Cardiac muscle cell (in vitro differentiated cells and primary cell): ENCODE measurements around the gene LTC4S. TPM values are rescaled to one million over a fixed set of nuclear protein-coding genes. Genes with fewer than 3 reads are reported as not detected.

Source experiments
- DNase-seq, 2 donors: peaks; one replicate each; pipeline versions ENCODE4 v3.0.0 to v3.0.0-alpha.2; 2010 to 2017; ENCODE audit warnings: low read depth in 1 of 2, low spot score in 1 of 2
- H3K27ac ChIP-seq: fragments of 200-600 bp; sonication (generic); 2 replicates; pipeline ENCODE4 v1.5.1; 2016
- H3K27me3 ChIP-seq: fragments of 200-600 bp; sonication (generic); 2 replicates; pipeline ENCODE4 v1.6.0; 2016; ENCODE audit warnings: control low read depth
- H3K36me3 ChIP-seq: fragments of 200-600 bp; sonication (generic); 2 replicates; pipeline ENCODE4 v1.5.1; 2016; ENCODE audit warnings: control low read depth
- H3K4me1 ChIP-seq: fragments of 200-600 bp; sonication (generic); 2 replicates; pipeline ENCODE4 v1.8.1; 2017; ENCODE audit warnings: low read depth, mild to moderate bottlenecking, mixed run types
- H3K4me3 ChIP-seq: fragments of 200-600 bp; sonication (generic); 2 replicates; pipeline ENCODE4 v1.5.1; 2016; ENCODE audit warnings: mild to moderate bottlenecking
- H3K9me3 ChIP-seq: fragments of 200-600 bp; sonication (generic); 2 replicates; pipeline ENCODE4 v1.5.1; 2017; ENCODE audit warnings: low read depth, mild to moderate bottlenecking, control low read depth
- CTCF ChIP-seq: IDR thresholded peaks from 2 replicates; pipeline ENCODE4 v1.5.1; 2012; ENCODE audit warnings: low read depth, mild to moderate bottlenecking, low read length
- polyA plus RNA-seq: library from polyadenylated mRNA; unstranded; fragments of >200 nt; fragmentation: Nextera tagmentation; extraction: Ambion mirVana; gene quantifications from 2 replicates; pipeline ENCODE4 v1.2.1, GENCODE V29; 2016
- total RNA-seq: library from RNA; depleted of rRNA; stranded (reverse); fragments of >200 nt; gene quantifications from 2 replicates; pipeline ENCODE4 v1.2.3, GENCODE V29; 2016

The LTC4S gene
- total and polyA plus RNA-seq, 2 experiments from 2014 or later: 5.3 to 14.0 TPM

GRCh38 chr5:179772351-179772750 lies 21.4 kb upstream of the LTC4S start:
- no peaks in the 10 kb centered on the region for H3K4me1 ChIP-seq
- no peak for DNase-seq
- H3K4me3 ChIP-seq: no peak overlapping the region
- H3K36me3 ChIP-seq: peaks cover 68% of the 10 kb centered on the region
- TF ChIP-seq CTCF: no peak
- H3K27me3 ChIP-seq: no peaks in the 10 kb centered on the region
- H3K9me3 ChIP-seq: no peaks in the 10 kb centered on the region
- no peak overlapping the region for H3K27ac ChIP-seq

GRCh38 chr5:179773686-179774040 lies 20.1 kb upstream of the LTC4S start:
- no peak overlapping the region for H3K4me3 ChIP-seq
- TF ChIP-seq CTCF: no peak
- H3K36me3 ChIP-seq: peaks cover 78% of the 10 kb centered on the region
- H3K27me3 ChIP-seq: no peaks in the 10 kb centered on the region
- H3K4me1 ChIP-seq: no peaks in the 10 kb centered on the region
- H3K9me3 ChIP-seq: no peaks in the 10 kb centered on the region
- no peak overlapping the region for H3K27ac ChIP-seq
- DNase-seq: no peak

DNA sequence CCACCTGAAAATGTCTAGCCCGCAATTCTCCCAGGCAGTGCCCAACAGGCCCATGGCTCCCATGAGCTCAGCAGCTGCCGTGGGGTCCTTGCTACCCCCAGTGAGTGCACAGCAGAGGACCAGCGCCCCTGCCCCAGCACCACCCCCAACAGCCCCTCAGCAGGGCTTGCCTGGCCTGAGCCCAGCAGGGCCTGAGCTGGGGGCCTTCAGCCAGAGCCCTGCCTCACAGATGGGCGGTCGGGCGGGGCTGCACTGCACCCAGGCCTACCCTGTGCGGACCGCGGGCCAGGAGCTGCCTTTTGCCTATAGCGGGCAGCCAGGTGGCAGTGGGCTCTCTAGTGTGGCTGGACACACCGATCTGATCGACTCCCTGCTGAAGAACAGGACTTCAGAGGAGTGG lies 19.3 kb upstream of the LTC4S start:
- Histone ChIP-seq H3K4me3 (no peak overlapping the region), H3K4me1 (no peaks in the 10 kb centered on the region), H3K27ac (no peak overlapping the region), H3K27me3 (no peaks in the 10 kb centered on the region), H3K36me3 (peaks cover 73% of the 10 kb centered on the region), H3K9me3 (no peaks in the 10 kb centered on the region)
- DNase-seq: no peak
- TF ChIP-seq CTCF: no peak

DNA sequence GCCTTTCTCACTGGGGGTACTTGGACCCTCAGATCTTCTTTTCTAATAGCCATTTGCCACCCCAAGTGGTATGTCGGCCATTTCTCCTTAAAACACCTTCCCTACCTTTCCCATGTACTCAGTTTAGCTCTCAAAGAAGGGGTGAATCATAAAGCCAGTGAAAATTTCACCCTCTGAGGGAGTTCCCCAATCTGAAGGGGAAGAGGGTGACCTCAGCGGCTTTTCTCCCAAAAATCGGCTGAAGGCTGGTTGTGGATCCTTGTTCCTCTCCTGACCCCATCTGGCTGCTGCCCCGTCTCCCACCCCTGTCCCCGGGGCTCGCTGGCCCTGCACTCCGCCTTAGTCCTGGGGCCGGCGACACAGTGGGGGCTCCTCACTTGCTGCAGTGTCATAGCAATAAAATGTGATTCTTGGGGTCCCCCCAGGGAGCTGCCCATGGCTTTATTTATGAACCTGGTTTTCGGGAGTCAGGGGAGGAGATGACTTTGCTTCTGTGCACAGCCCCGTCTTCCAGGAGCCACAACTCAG lies 17.3 kb upstream of the LTC4S start:
- H3K4me3 ChIP-seq: no peak overlapping the region
- no peaks in the 10 kb centered on the region for H3K27me3 ChIP-seq
- peaks cover 52% of the 10 kb centered on the region for H3K36me3 ChIP-seq
- no peaks in the 10 kb centered on the region for H3K9me3 ChIP-seq
- H3K27ac ChIP-seq: no peak overlapping the region
- no peak for TF ChIP-seq CTCF
- H3K4me1 ChIP-seq: no peaks in the 10 kb centered on the region
- DNase-seq: no peak

GRCh38 chr5:179777456-179777855 lies 16.3 kb upstream of the LTC4S start:
- Histone ChIP-seq H3K27me3 (no peaks in the 10 kb centered on the region), H3K27ac (no peak overlapping the region), H3K4me3 (no peak overlapping the region), H3K4me1 (no peaks in the 10 kb centered on the region), H3K36me3 (peaks cover 43% of the 10 kb centered on the region), H3K9me3 (no peaks in the 10 kb centered on the region)
- no peak for DNase-seq
- no peak for TF ChIP-seq CTCF

GRCh38 chr5:179777909-179778308 lies 15.9 kb upstream of the LTC4S start:
- no peaks in the 10 kb centered on the region for H3K4me1 ChIP-seq
- DNase-seq: no peak
- no peaks in the 10 kb centered on the region for H3K9me3 ChIP-seq
- no peak for TF ChIP-seq CTCF
- no peak overlapping the region for H3K4me3 ChIP-seq
- no peak overlapping the region for H3K27ac ChIP-seq
- no peaks in the 10 kb centered on the region for H3K27me3 ChIP-seq
- peaks cover 38% of the 10 kb centered on the region for H3K36me3 ChIP-seq
